ENCODE results near the gene KLHL8.
A peak's percentile ranks its signal among the peaks of the same experiment; 100 is the strongest.

The KLHL8 gene

GRCh38 chr4:87251106-87251505, 30.7 kb upstream of the KLHL8 start:
- no peak for DNase-seq (ENCODE audit: low read depth, low spot score)
- no peaks in the 10 kb centered on the region for H3K9me3 ChIP-seq (ENCODE audit: low read depth, low read length)
- no peak overlapping the region for H3K9ac ChIP-seq (ENCODE audit: insufficient read length)
- no peak overlapping the region for H3K4me3 ChIP-seq
- H3K36me3 ChIP-seq (ENCODE audit: insufficient read depth, low read length), result no peaks in the 10 kb centered on the region
- H3K27ac ChIP-seq, result no peak overlapping the region
- TF ChIP-seq FOXP2 (optimal IDR thresholded peaks at IDR 0.05; ENCODE audit: control extremely low read depth, extremely low read length, insufficient read depth) (no peak), POLR2AphosphoS5 (IDR thresholded peaks at IDR 0.05; ENCODE audit: borderline replicate concordance, low read depth, low read length) (no peak), EZH2 (IDR thresholded peaks at IDR 0.05) (no peak)

DNA sequence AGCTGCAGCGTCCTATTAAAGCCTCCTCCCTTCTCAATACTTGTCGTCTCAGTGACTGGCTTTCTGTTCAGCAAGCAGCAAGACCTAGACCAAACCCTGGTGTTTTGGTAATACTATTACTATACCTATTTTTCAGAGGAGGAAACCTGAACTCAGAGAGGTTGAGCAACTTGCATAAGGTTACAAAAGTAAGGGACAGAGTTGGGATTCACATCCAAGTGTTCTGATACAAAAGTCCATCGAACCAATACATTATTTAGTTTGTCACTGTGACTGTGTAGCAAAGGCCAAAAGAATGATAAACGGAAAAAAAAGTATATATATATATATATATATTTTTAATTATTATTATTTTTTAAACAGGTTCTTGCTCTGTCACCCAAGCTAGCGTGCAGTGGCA, 29.9 kb upstream of the KLHL8 start:
- no peak for TF ChIP-seq EZH2 (IDR thresholded peaks at IDR 0.05)
- Histone ChIP-seq H3K36me3 (ENCODE audit: insufficient read depth, low read length) (no peaks in the 10 kb centered on the region), H3K9me3 (ENCODE audit: low read depth, low read length) (no peaks in the 10 kb centered on the region), H3K27ac (no peak overlapping the region), H3K9ac (ENCODE audit: insufficient read length) (no peak overlapping the region), H3K4me3 (no peak overlapping the region)
- no peak for DNase-seq (ENCODE audit: low read depth, low spot score)

- Histone ChIP-seq H3K27ac (no peak overlapping the region), H3K4me3 (no peak overlapping the region), H3K9me3 (ENCODE audit: low read depth, low read length) (no peaks in the 10 kb centered on the region; the same call in 1 of the 2 replicates), H3K36me3 (ENCODE audit: insufficient read depth, low read length) (no peaks in the 10 kb centered on the region), H3K9ac (ENCODE audit: insufficient read length) (no peak overlapping the region)
- no peak for DNase-seq (ENCODE audit: low read depth, low spot score)
- no peak for TF ChIP-seq EZH2 (IDR thresholded peaks at IDR 0.05)
- no peak for TF ChIP-seq POLR2AphosphoS5 (IDR thresholded peaks at IDR 0.05; ENCODE audit: borderline replicate concordance, low read depth, low read length)
- TF ChIP-seq FOXP2 (optimal IDR thresholded peaks at IDR 0.05; ENCODE audit: control extremely low read depth, extremely low read length, insufficient read depth), result no peak
These were observed 29.1 kb upstream of the KLHL8 start for GRCh38 chr4:87249332-87250019.

- TF ChIP-seq POLR2AphosphoS5 (IDR thresholded peaks at IDR 0.05; ENCODE audit: borderline replicate concordance, low read depth, low read length), result no peak
- H3K4me3 ChIP-seq, result no peak overlapping the region
These were observed 23.1 kb upstream of the KLHL8 start for GRCh38 chr4:87243426-87244053.

GRCh38 chr4:87241336-87241735, 20.9 kb upstream of the KLHL8 start:
- H3K9me3 ChIP-seq (ENCODE audit: low read depth, low read length), result peaks cover 7% of the 10 kb centered on the region; the same call in 1 of the 2 replicates
- TF ChIP-seq FOXP2 (optimal IDR thresholded peaks at IDR 0.05; ENCODE audit: control extremely low read depth, extremely low read length, insufficient read depth), result no peak
- TF ChIP-seq POLR2AphosphoS5 (IDR thresholded peaks at IDR 0.05; ENCODE audit: borderline replicate concordance, low read depth, low read length), result no peak
- no peak for TF ChIP-seq EZH2 (IDR thresholded peaks at IDR 0.05)
- no peak overlapping the region for H3K4me3 ChIP-seq
- H3K27ac ChIP-seq, result no peak overlapping the region
- no peaks in the 10 kb centered on the region for H3K36me3 ChIP-seq (ENCODE audit: insufficient read depth, low read length)
- no peak overlapping the region for H3K9ac ChIP-seq (ENCODE audit: insufficient read length)
- no peak for DNase-seq (ENCODE audit: low read depth, low spot score)

More at GRCh38 chr4:87243426-87244053, 23.1 kb upstream of the KLHL8 start:
- Histone ChIP-seq H3K27ac (no peak overlapping the region), H3K9ac (ENCODE audit: insufficient read length) (no peak overlapping the region), H3K36me3 (ENCODE audit: insufficient read depth, low read length) (no peaks in the 10 kb centered on the region), H3K9me3 (ENCODE audit: low read depth, low read length) (peaks cover 7% of the 10 kb centered on the region; the same call in 1 of the 2 replicates)
- DNase-seq (ENCODE audit: low read depth, low spot score), result no peak

DNA sequence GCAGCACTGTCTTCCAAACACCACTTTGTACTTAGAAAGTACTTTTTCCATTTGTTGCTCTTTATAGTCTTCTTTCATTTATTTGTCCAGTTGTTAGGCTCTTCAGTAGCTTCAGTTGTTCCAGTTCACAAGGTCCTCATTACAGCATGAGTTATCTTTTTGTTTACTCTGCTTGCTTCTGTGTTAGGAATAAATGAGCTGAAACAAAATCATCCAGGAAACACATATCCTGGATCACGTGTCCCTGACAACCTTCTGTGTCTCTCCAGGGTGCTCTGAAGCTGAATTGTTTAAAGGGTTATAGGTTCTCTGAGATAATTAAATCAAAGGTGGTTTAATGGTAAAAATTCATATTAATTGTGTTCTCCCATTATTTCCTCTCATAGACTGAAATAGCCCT, 19.9 kb upstream of the KLHL8 start:
- Histone ChIP-seq H3K27ac (no peak overlapping the region), H3K9me3 (ENCODE audit: low read depth, low read length) (peaks cover 7% of the 10 kb centered on the region; the same call in 1 of the 2 replicates), H3K9ac (ENCODE audit: insufficient read length) (no peak overlapping the region), H3K36me3 (ENCODE audit: insufficient read depth, low read length) (no peaks in the 10 kb centered on the region), H3K4me3 (0 out of 2 replicates have a peak overlapping the region, but pooled peaks have one; percentile 4)
- DNase-seq (ENCODE audit: low read depth, low spot score), result no peak
- TF ChIP-seq FOXP2 (optimal IDR thresholded peaks at IDR 0.05; ENCODE audit: control extremely low read depth, extremely low read length, insufficient read depth), result no peak
- no peak for TF ChIP-seq EZH2 (IDR thresholded peaks at IDR 0.05)
- TF ChIP-seq POLR2AphosphoS5 (IDR thresholded peaks at IDR 0.05; ENCODE audit: borderline replicate concordance, low read depth, low read length), result no peak

DNA sequence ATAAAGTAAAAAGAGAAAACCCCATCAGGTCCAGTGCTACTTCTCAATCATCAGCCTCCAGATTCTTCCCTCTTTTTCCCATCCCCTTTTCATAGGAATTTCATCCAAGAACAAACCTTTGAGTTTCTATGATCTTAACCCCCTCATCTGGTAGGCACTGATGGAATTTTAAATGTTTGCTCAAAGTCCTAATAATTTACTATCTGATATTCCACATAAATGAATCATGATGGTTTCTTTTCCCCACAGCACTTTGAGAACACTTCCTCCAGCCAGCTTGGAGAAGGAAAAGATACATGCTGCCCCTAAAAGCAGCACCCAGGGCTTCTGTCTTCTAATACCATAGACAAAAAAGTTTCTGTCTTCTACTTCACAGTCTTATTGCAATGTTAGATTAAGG, 19.4 kb upstream of the KLHL8 start:
- Histone ChIP-seq H3K9ac (ENCODE audit: insufficient read length) (no peak overlapping the region), H3K36me3 (ENCODE audit: insufficient read depth, low read length) (no peaks in the 10 kb centered on the region), H3K9me3 (ENCODE audit: low read depth, low read length) (peaks cover 7% of the 10 kb centered on the region; the same call in 1 of the 2 replicates), H3K27ac (no peak overlapping the region), H3K4me3 (no peak overlapping the region)
- TF ChIP-seq POLR2AphosphoS5 (IDR thresholded peaks at IDR 0.05; ENCODE audit: borderline replicate concordance, low read depth, low read length), result no peak
- no peak for TF ChIP-seq EZH2 (IDR thresholded peaks at IDR 0.05)
- TF ChIP-seq FOXP2 (optimal IDR thresholded peaks at IDR 0.05; ENCODE audit: control extremely low read depth, extremely low read length, insufficient read depth), result no peak
- DNase-seq (ENCODE audit: low read depth, low spot score), result no peak

GRCh38 chr4:87239194-87239593, 18.8 kb upstream of the KLHL8 start:
- H3K4me3 ChIP-seq, result no peak overlapping the region
- no peak for DNase-seq (ENCODE audit: low read depth, low spot score)

More at GRCh38 chr4:87239194-87239593, 18.8 kb upstream of the KLHL8 start:
- H3K36me3 ChIP-seq (ENCODE audit: insufficient read depth, low read length), result no peaks in the 10 kb centered on the region
- TF ChIP-seq POLR2AphosphoS5 (IDR thresholded peaks at IDR 0.05; ENCODE audit: borderline replicate concordance, low read depth, low read length), result no peak
- TF ChIP-seq FOXP2 (optimal IDR thresholded peaks at IDR 0.05; ENCODE audit: control extremely low read depth, extremely low read length, insufficient read depth), result no peak
- no peak for TF ChIP-seq EZH2 (IDR thresholded peaks at IDR 0.05)
- H3K27ac ChIP-seq, result no peak overlapping the region
- H3K9ac ChIP-seq (ENCODE audit: insufficient read length), result no peak overlapping the region
- H3K9me3 ChIP-seq (ENCODE audit: low read depth, low read length), result peaks cover 7% of the 10 kb centered on the region; the same call in 1 of the 2 replicates
